Measurements from ENCODE around the gene CDYL2.

The CDYL2 gene

DNA sequence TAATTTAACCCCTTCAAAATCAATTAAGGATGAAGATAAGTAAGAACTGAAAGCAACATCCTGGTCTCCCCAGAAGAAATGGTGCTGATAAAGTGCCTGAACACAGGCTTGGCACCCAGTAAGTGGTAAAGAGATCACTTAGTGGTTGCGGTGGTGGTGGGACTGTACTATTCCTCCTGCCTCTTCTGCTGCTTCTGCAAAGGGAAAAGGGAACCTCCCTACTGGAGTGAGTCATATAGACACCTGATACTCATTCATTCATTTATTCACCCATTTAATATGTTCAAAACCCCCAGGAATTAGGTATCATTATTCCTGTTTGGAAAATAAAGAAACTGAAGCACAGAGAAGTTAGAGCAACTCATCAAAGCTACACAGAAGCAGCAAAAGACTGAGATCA lies 60.6 kb downstream of the CDYL2 start:
- no peak for ATAC-seq
- TF ChIP-seq ZFP3 (CRISPR knock-in tag; IDR thresholded peaks at IDR 0.05), result no peak

DNA sequence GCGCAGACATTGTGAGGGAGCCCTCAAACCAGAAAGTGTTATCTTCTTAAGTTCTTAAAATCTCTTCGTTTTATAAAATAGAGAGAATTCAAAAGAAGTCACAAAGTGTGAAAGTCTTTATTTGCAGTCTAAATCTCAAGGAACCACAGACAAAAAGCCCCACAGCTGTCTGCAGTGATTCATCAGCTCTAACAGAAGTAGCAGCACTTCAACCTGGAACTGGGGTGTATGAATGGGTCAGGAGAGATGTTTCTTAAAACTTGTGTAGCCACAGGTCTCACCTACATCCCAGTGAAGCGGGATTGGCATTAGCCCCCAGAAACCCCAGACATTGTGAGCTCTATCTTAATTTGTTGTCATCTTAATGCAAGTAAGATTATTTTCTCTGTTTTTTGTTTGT lies 61.1 kb downstream of the CDYL2 start:
- ATAC-seq, result no peak
- TF ChIP-seq OSR1 (CRISPR knock-in tag; IDR thresholded peaks at IDR 0.05), result no peak
- TF ChIP-seq, protein P1, sequence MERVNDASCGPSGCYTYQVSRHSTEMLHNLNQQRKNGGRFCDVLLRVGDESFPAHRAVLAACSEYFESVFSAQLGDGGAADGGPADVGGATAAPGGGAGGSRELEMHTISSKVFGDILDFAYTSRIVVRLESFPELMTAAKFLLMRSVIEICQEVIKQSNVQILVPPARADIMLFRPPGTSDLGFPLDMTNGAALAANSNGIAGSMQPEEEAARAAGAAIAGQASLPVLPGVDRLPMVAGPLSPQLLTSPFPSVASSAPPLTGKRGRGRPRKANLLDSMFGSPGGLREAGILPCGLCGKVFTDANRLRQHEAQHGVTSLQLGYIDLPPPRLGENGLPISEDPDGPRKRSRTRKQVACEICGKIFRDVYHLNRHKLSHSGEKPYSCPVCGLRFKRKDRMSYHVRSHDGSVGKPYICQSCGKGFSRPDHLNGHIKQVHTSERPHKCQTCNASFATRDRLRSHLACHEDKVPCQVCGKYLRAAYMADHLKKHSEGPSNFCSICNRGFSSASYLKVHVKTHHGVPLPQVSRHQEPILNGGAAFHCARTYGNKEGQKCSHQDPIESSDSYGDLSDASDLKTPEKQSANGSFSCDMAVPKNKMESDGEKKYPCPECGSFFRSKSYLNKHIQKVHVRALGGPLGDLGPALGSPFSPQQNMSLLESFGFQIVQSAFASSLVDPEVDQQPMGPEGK (CRISPR knock-in tag; IDR thresholded peaks at IDR 0.05; ENCODE audit: borderline replicate concordance), result no peak
- TF ChIP-seq, protein P2, sequence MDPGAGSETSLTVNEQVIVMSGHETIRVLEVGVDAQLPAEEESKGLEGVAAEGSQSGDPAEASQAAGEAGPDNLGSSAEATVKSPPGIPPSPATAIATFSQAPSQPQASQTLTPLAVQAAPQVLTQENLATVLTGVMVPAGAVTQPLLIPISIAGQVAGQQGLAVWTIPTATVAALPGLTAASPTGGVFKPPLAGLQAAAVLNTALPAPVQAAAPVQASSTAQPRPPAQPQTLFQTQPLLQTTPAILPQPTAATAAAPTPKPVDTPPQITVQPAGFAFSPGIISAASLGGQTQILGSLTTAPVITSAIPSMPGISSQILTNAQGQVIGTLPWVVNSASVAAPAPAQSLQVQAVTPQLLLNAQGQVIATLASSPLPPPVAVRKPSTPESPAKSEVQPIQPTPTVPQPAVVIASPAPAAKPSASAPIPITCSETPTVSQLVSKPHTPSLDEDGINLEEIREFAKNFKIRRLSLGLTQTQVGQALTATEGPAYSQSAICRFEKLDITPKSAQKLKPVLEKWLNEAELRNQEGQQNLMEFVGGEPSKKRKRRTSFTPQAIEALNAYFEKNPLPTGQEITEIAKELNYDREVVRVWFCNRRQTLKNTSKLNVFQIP (CRISPR knock-in tag; IDR thresholded peaks at IDR 0.05; ENCODE audit: borderline replicate concordance, low read depth), result no peak
- TF ChIP-seq ZNF70 (CRISPR knock-in tag; IDR thresholded peaks at IDR 0.05), result no peak
- TF ChIP-seq ZNF565 (CRISPR knock-in tag; conservative IDR thresholded peaks at IDR 0.05; ENCODE audit: low read depth), result no peak
- TF ChIP-seq GLIS3 (CRISPR knock-in tag; IDR thresholded peaks at IDR 0.05), result no peak
- TF ChIP-seq ISL1 (CRISPR knock-in tag; IDR thresholded peaks at IDR 0.05), result no peak
- TF ChIP-seq, protein P3, sequence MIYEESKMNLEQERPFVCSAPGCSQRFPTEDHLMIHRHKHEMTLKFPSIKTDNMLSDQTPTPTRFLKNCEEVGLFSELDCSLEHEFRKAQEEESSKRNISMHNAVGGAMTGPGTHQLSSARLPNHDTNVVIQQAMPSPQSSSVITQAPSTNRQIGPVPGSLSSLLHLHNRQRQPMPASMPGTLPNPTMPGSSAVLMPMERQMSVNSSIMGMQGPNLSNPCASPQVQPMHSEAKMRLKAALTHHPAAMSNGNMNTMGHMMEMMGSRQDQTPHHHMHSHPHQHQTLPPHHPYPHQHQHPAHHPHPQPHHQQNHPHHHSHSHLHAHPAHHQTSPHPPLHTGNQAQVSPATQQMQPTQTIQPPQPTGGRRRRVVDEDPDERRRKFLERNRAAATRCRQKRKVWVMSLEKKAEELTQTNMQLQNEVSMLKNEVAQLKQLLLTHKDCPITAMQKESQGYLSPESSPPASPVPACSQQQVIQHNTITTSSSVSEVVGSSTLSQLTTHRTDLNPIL (CRISPR knock-in tag; IDR thresholded peaks at IDR 0.05; ENCODE audit: low read depth), result no peak

DNA sequence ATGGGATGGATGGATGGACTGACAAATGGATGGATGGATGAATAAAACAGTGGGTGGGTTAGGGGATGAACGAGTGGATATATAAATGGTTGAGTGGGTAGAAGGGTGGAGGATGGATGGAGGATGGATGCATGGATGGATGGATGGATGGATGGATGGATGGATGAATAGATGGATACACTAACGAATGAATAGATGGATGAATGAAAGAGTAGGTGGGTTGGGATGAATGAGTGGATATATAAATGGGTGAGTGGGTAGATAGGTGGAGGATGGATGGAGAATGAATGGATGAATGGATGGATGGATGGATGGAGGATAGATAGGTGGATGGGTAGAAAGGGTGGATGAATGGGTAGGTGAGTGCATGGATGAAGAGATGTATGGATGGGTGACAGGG lies 62.1 kb downstream of the CDYL2 start:
- no peak for ATAC-seq
- TF ChIP-seq ARNTL (CRISPR knock-in tag; IDR thresholded peaks at IDR 0.05; ENCODE audit: borderline replicate concordance, low read depth) (no peak), BACH2 (CRISPR knock-in tag; IDR thresholded peaks at IDR 0.05; ENCODE audit: borderline replicate concordance) (no peak), ZC3H10 (CRISPR knock-in tag; IDR thresholded peaks at IDR 0.05) (no peak), ESRRG (CRISPR knock-in tag; IDR thresholded peaks at IDR 0.05) (no peak), ZFP3 (CRISPR knock-in tag; IDR thresholded peaks at IDR 0.05) (no peak), ZFP30 (CRISPR knock-in tag; IDR thresholded peaks at IDR 0.05) (no peak), SNAI2 (CRISPR knock-in tag; IDR thresholded peaks at IDR 0.05) (no peak), TOX (CRISPR knock-in tag; IDR thresholded peaks at IDR 0.05; ENCODE audit: borderline replicate concordance) (no peak), CSDC2 (CRISPR knock-in tag; IDR thresholded peaks at IDR 0.05) (no peak)
- TF ChIP-seq, protein P3 (CRISPR knock-in tag; IDR thresholded peaks at IDR 0.05; ENCODE audit: low read depth), result no peak
- TF ChIP-seq, protein P4, sequence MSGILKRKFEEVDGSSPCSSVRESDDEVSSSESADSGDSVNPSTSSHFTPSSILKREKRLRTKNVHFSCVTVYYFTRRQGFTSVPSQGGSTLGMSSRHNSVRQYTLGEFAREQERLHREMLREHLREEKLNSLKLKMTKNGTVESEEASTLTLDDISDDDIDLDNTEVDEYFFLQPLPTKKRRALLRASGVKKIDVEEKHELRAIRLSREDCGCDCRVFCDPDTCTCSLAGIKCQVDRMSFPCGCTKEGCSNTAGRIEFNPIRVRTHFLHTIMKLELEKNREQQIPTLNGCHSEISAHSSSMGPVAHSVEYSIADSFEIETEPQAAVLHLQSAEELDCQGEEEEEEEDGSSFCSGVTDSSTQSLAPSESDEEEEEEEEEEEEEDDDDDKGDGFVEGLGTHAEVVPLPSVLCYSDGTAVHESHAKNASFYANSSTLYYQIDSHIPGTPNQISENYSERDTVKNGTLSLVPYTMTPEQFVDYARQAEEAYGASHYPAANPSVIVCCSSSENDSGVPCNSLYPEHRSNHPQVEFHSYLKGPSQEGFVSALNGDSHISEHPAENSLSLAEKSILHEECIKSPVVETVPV (CRISPR knock-in tag; IDR thresholded peaks at IDR 0.05), result no peak

DNA sequence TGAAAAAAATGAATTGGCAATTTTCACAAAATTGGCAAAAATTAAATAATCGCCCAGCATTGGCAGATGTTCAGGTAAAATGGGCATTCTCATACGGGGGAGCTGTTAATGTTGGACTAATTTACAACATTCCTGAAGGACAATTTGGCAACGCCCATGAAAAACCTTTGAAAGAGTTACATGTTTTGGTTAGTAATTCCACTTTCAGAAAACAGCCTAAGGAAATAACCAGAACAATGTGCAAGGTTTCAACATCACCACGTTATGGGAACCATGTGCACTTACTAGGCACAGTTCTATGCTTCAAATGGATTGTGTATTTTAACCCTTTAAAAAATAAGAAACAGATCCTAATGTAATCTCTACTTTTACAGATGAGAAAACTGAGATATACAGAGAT lies 62.7 kb downstream of the CDYL2 start:
- no peak for ATAC-seq
- TF ChIP-seq, protein P2 (CRISPR knock-in tag; IDR thresholded peaks at IDR 0.05; ENCODE audit: borderline replicate concordance, low read depth), result no peak
- no peak for TF ChIP-seq ISL1 (CRISPR knock-in tag; IDR thresholded peaks at IDR 0.05)

Measured in SK-N-SH treated with all-trans-retinoic acid at 6 μM for 48 hours (cell line).